ENCODE data around the gene EMID1.

Gene EMID1

DNA sequence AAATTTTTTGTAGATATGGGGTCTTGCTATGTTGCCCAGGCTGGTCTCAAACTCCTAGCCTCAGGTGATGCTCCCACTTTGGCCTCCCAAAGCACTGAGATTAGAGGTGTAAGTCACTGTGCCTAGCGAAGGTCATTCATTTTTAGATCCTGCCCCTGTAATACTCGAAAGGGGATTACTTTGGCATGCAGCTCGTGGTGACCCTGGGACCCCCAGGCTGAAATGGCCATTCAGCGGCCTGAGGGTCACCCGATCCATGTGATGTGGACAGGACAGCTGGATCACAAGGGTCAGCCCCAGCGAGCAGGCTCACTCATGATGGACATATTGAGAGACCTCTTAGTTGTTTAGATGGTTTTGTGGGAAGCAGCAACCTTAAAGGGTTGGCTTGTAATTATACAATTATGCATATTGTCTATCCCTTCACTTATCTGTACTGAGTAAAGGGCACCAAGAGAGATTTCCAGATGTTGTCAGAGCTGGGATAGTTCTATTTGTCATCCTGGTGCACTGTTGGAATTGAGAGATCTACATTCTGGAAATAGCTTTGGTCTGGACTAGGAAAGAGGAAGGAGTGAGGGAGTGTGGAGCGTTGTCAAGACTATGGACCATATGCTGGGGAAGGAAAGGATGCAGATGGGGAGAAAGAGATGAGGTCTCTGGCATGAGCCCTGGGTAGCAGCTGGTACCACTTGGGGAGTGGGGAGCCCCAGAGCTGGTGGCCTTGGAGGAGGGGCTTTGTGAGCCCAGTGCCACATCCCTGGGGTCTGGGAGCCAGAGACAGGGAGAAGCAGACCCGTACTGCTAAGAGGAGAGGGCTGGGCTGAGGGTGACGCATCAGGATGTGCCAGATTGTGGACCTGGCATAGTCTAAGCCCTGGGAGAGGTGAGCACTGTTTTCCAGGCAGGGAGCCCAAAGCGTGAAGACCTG lies 46.5 kb downstream of the EMID1 start:
- H3K4me3 ChIP-seq (ENCODE audit: low read length): no peak overlapping the region
- no peaks in the 10 kb centered on the region for H3K4me1 ChIP-seq (ENCODE audit: control insufficient read depth, low read depth, low read length)
- no peaks in the 10 kb centered on the region for H3K9me3 ChIP-seq (ENCODE audit: control insufficient read depth, low read depth, low read length)
- no peaks in the 10 kb centered on the region for H3K27me3 ChIP-seq (ENCODE audit: control insufficient read depth, insufficient read depth, low read length)
- H3K27ac ChIP-seq (ENCODE audit: low read length): no peak overlapping the region
- H3K9ac ChIP-seq (ENCODE audit: low read length): no peak overlapping the region
- H3K36me3 ChIP-seq (ENCODE audit: control insufficient read depth, low read depth, low read length): no peaks in the 10 kb centered on the region

DNA sequence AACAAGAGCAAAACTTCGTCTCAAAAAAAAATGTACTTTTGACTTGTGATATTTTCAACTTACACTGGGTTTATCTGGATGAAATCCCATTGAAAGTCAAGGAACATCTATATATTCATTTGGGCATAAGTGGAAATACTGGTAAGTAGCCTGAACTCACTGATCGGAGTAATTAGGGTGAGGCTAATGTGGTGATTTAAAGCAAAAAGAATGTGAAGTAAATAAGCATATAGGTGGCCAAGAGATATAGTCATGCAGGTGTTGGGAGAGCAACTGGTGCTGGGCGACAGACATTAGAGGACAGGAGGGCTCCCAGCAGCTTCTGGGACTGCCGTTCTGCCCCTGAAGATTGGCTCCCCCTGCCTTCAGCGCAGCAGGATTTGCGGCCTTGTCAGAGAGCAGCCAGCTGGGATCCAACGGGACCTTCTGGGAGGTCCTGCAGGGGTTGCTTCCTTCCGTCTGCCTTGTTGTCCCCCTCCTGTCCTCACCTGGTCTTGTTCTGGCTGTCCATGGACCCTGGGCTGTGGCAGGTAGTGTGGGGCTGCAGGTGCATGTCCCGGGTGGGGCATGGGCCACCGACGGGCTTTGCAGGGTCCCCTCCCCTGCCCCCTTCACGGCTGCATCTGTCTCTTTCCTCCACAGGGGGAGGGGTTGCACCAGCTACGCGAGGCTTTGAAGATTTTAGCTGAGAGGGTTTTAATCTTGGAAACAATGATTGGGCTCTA lies 48.0 kb downstream of the EMID1 start:
- Histone ChIP-seq H3K27ac (ENCODE audit: low read length) (no peak overlapping the region), H3K9ac (ENCODE audit: low read length) (no peak overlapping the region), H3K4me1 (ENCODE audit: control insufficient read depth, low read depth, low read length) (no peaks in the 10 kb centered on the region), H3K4me3 (ENCODE audit: low read length) (no peak overlapping the region), H3K9me3 (ENCODE audit: control insufficient read depth, low read depth, low read length) (no peaks in the 10 kb centered on the region), H3K36me3 (ENCODE audit: control insufficient read depth, low read depth, low read length) (no peaks in the 10 kb centered on the region), H3K27me3 (ENCODE audit: control insufficient read depth, insufficient read depth, low read length) (no peaks in the 10 kb centered on the region)

GRCh38 chr22:29254286-29254660 lies 48.6 kb downstream of the EMID1 start:
- no peaks in the 10 kb centered on the region for H3K4me1 ChIP-seq (ENCODE audit: control insufficient read depth, low read depth, low read length)
- H3K9me3 ChIP-seq (ENCODE audit: control insufficient read depth, low read depth, low read length): no peaks in the 10 kb centered on the region
- no peaks in the 10 kb centered on the region for H3K36me3 ChIP-seq (ENCODE audit: control insufficient read depth, low read depth, low read length)
- H3K4me3 ChIP-seq (ENCODE audit: low read length): no peak overlapping the region
- H3K27me3 ChIP-seq (ENCODE audit: control insufficient read depth, insufficient read depth, low read length): no peaks in the 10 kb centered on the region
- no peak overlapping the region for H3K27ac ChIP-seq (ENCODE audit: low read length)
- H3K9ac ChIP-seq (ENCODE audit: low read length): no peak overlapping the region

DNA sequence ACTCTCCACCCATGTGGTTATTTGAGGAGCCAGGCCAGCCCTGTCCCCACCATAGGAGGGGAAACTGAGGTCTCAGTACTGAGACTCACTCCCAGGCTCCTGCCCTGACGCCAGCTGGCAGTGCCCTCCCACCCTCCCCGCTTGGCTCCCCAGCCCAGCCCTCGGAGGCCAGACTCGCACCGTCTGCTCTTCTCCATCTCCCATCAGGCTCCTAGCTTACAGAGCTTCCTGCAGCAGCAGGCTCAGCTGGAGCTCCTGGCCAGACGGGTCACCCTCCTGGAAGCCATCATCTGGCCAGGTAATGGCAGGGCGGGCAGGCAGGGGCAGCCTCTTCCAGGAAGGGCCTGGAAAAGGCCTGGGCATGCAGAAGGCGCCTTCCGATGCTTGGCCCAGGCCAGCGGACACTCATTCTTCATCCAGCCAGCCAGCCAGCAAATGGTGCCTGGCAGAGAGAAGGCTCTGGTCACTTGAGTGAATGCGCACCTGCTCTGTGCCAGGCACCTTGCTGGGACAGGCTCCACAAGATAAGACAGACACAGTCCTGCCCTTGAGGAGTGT lies 49.4 kb downstream of the EMID1 start:
- H3K27me3 ChIP-seq (ENCODE audit: control insufficient read depth, insufficient read depth, low read length): no peaks in the 10 kb centered on the region
- H3K36me3 ChIP-seq (ENCODE audit: control insufficient read depth, low read depth, low read length): peaks cover 3% of the 10 kb centered on the region
- no peaks in the 10 kb centered on the region for H3K4me1 ChIP-seq (ENCODE audit: control insufficient read depth, low read depth, low read length)

GRCh38 chr22:29256606-29257325 lies 51.1 kb downstream of the EMID1 start:
- Histone ChIP-seq H3K27ac (ENCODE audit: low read length) (no peak overlapping the region), H3K36me3 (ENCODE audit: control insufficient read depth, low read depth, low read length) (peaks cover 3% of the 10 kb centered on the region), H3K9ac (ENCODE audit: low read length) (no peak overlapping the region), H3K4me1 (ENCODE audit: control insufficient read depth, low read depth, low read length) (no peaks in the 10 kb centered on the region), H3K9me3 (ENCODE audit: control insufficient read depth, low read depth, low read length) (no peaks in the 10 kb centered on the region), H3K27me3 (ENCODE audit: control insufficient read depth, insufficient read depth, low read length) (no peaks in the 10 kb centered on the region), H3K4me3 (ENCODE audit: low read length) (no peak overlapping the region)

More for the DNA sequence above, 49.4 kb downstream of the EMID1 start:
- no peaks in the 10 kb centered on the region for H3K9me3 ChIP-seq (ENCODE audit: control insufficient read depth, low read depth, low read length)
- no peak overlapping the region for H3K27ac ChIP-seq (ENCODE audit: low read length)
- no peak overlapping the region for H3K9ac ChIP-seq (ENCODE audit: low read length)
- H3K4me3 ChIP-seq (ENCODE audit: low read length): no peak overlapping the region

DNA sequence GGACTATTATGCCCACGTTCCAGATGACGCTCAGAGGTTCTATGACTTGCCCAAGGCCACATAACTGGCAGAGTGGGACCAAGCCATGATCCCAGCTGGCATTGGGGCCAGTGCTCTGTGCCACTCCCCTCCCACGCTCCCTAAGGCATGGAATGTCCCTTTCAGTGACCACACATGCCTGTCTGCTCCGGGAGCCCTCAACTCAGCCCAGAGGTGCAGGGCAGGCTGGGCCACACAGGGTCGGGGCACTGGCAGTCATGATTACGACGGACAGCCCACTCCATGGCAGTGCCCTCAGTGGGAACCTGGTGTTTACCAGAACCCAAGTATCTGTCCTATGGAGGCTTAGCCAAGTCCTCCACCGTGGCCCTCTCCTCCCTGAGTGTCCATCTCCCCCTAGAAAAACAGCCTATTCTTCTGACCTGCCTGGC lies 52.1 kb downstream of the EMID1 start:
- Histone ChIP-seq H3K9ac (ENCODE audit: low read length) (no peak overlapping the region), H3K4me3 (ENCODE audit: low read length) (no peak overlapping the region), H3K27ac (ENCODE audit: low read length) (no peak overlapping the region), H3K4me1 (ENCODE audit: control insufficient read depth, low read depth, low read length) (no peaks in the 10 kb centered on the region), H3K9me3 (ENCODE audit: control insufficient read depth, low read depth, low read length) (no peaks in the 10 kb centered on the region), H3K36me3 (ENCODE audit: control insufficient read depth, low read depth, low read length) (peaks cover 3% of the 10 kb centered on the region), H3K27me3 (ENCODE audit: control insufficient read depth, insufficient read depth, low read length) (no peaks in the 10 kb centered on the region)

DNA sequence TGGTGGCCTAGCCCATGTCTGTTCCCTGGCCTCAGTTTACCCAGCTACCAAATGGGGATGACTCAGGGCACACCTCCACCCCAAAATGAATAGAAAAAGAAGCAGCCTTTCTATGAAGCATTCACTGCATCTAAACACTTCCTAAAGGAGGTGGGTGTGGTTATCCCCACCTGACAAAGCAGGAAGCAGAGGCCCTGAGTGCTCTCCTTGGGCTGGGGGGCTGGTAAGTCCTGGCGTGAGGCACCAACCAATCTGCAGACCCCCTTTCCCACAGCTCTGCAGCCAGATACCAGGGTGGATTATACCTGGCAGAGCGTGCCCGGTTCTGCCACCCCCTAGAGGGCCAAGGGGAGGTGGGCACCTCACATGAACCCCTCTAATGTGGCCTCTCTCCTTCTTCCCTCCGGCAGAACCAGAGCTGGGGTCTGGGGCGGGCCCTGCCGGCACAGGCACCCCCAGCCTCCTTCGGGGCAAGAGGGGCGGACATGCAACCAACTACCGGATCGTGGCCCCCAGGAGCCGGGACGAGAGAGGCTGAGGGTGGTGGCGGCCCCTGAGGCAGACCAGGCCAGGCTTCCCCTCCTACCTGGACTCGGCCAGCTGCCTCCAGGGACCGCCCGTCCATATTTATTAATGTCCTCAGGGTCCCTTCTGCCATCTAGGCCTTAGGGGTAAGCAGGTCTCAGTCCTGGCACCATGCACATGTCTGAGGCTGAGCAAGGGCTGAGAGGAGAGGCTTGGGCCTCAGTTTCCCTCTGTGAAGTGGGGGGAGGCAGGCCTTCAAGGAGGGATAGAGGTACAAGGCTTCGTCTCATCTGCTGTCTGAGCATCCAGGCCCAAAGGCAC lies 52.9 kb downstream of the EMID1 start:
- no peaks in the 10 kb centered on the region for H3K4me1 ChIP-seq (ENCODE audit: control insufficient read depth, low read depth, low read length)
- H3K9ac ChIP-seq (ENCODE audit: low read length): no peak overlapping the region
- H3K36me3 ChIP-seq (ENCODE audit: control insufficient read depth, low read depth, low read length): peaks cover 3% of the 10 kb centered on the region
- H3K27ac ChIP-seq (ENCODE audit: low read length): no peak overlapping the region
- no peaks in the 10 kb centered on the region for H3K27me3 ChIP-seq (ENCODE audit: control insufficient read depth, insufficient read depth, low read length)
- no peak overlapping the region for H3K4me3 ChIP-seq (ENCODE audit: low read length)
- no peaks in the 10 kb centered on the region for H3K9me3 ChIP-seq (ENCODE audit: control insufficient read depth, low read depth, low read length)

DNA sequence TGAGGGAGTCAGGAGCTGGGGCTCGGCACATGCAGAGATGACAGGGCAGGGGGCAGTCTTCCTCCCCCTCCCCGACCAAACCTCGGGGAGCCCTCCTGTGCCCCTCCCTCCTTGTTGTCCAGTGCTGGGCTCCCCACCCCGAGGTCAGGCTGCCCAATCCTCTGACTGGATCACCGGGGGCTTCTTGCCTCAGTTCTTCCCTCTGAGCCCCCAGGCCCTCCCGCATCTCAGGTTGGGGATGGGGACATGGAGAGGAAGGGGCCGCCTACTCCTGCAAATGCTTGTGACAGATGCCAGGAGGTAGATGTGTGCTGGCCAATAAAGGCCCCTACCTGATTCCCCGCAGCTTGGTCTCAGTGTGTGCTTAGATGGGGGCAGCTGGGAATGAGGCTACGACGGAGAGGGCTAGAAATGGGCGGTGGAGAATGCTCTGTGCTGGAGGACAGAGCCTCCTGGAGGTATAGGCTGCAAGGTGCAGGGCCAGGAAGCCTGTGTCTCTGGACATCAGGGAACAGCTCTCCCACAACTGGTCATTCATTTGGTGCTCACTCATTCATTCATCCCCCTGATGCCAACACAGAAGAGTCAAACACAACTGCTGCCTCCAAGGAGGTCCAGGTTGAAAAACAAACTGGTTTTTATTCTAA lies 53.7 kb downstream of the EMID1 start:
- Histone ChIP-seq H3K9me3 (ENCODE audit: control insufficient read depth, low read depth, low read length) (no peaks in the 10 kb centered on the region), H3K9ac (ENCODE audit: low read length) (no peak overlapping the region), H3K36me3 (ENCODE audit: control insufficient read depth, low read depth, low read length) (peaks cover 5% of the 10 kb centered on the region), H3K27me3 (ENCODE audit: control insufficient read depth, insufficient read depth, low read length) (no peaks in the 10 kb centered on the region), H3K4me3 (ENCODE audit: low read length) (no peak overlapping the region), H3K27ac (ENCODE audit: low read length) (no peak overlapping the region), H3K4me1 (ENCODE audit: control insufficient read depth, low read depth, low read length) (no peaks in the 10 kb centered on the region)

DNA sequence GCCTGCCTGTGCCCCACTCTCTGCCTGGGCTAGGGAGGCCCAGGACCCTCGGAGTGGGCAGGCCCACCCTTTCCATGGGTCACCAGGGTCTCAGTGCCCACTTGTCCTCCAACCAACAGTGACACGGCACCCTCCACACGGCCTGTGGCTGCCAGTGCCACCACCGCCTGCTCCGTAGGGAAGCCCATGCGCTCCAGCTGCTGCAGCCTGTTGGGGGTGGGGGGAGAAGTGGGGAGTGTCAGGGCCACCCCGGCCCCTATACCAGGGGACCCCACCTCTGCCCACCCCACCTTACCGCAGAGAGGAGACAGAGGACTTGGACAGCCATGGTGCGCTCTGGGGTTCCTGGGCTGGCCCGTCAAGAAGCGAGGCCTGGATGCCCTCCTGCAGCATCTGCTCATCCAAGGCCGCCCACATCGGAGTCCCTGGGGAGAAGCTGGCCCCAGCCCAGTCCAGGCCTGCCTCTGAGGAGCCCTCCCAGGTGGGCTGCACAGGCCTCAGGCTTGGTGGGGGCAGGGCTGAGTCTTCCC lies 54.4 kb downstream of the EMID1 start:
- Histone ChIP-seq H3K27me3 (ENCODE audit: control insufficient read depth, insufficient read depth, low read length) (no peaks in the 10 kb centered on the region), H3K4me3 (ENCODE audit: low read length) (no peak overlapping the region), H3K9ac (ENCODE audit: low read length) (no peak overlapping the region), H3K36me3 (ENCODE audit: control insufficient read depth, low read depth, low read length) (peaks cover 9% of the 10 kb centered on the region), H3K27ac (ENCODE audit: low read length) (no peak overlapping the region), H3K9me3 (ENCODE audit: control insufficient read depth, low read depth, low read length) (no peaks in the 10 kb centered on the region), H3K4me1 (ENCODE audit: control insufficient read depth, low read depth, low read length) (no peaks in the 10 kb centered on the region)

- no peak overlapping the region for H3K9ac ChIP-seq (ENCODE audit: low read length)
- no peaks in the 10 kb centered on the region for H3K27me3 ChIP-seq (ENCODE audit: control insufficient read depth, insufficient read depth, low read length)
- H3K4me3 ChIP-seq (ENCODE audit: low read length): no peak overlapping the region
- H3K27ac ChIP-seq (ENCODE audit: low read length): no peak overlapping the region
- H3K9me3 ChIP-seq (ENCODE audit: control insufficient read depth, low read depth, low read length): no peaks in the 10 kb centered on the region
- H3K4me1 ChIP-seq (ENCODE audit: control insufficient read depth, low read depth, low read length): no peaks in the 10 kb centered on the region
- H3K36me3 ChIP-seq (ENCODE audit: control insufficient read depth, low read depth, low read length): peaks cover 16% of the 10 kb centered on the region
Observed at GRCh38 chr22:29260601-29261315, 55.1 kb downstream of the EMID1 start.

Measured in iPS-18a (cell line).